Kidney epithelial cell (primary cell): Measurements from ENCODE around the gene KCTD12. TPM values are rescaled to one million over a fixed set of nuclear protein-coding genes. Genes with fewer than 3 reads are reported as not detected.

Experiments used
- DNase-seq: peaks from one replicate; pipeline ENCODE4 v3.0.0-alpha.2; 2010; ENCODE audit warnings: low read depth
- H3K27me3 ChIP-seq: 2 replicates; pipeline ENCODE4 v1.6.0; 2011; ENCODE audit warnings: low read length; ENCODE audit not compliant: control insufficient read depth, insufficient read depth
- H3K36me3 ChIP-seq: 2 replicates; pipeline ENCODE4 v1.5.1; 2011; ENCODE audit warnings: low read length; ENCODE audit not compliant: control insufficient read depth, insufficient read depth
- H3K4me3 ChIP-seq: 2 replicates; pipeline ENCODE4 v1.5.1; 2011; ENCODE audit warnings: low read depth, mild to moderate bottlenecking, control low read depth, low read length
- total RNA-seq: library from RNA; depleted of rRNA; stranded (reverse); fragments of >200 nt; gene quantifications from 2 replicates; pipeline ENCODE4 v1.2.3, GENCODE V29; 2015
- TF ChIP-seq, protein P1 (sequence below): IDR thresholded peaks from 2 replicates; pipeline ENCODE4 v1.5.1; 2011; ENCODE audit warnings: mild to moderate bottlenecking, moderate library complexity, low read length, control low read depth, inconsistent platforms; ENCODE audit not compliant: insufficient read depth, poor library complexity, severe bottlenecking

KCTD12 gene
- 5.0 and 5.4 TPM in 2 replicates for total RNA-seq

DNA sequence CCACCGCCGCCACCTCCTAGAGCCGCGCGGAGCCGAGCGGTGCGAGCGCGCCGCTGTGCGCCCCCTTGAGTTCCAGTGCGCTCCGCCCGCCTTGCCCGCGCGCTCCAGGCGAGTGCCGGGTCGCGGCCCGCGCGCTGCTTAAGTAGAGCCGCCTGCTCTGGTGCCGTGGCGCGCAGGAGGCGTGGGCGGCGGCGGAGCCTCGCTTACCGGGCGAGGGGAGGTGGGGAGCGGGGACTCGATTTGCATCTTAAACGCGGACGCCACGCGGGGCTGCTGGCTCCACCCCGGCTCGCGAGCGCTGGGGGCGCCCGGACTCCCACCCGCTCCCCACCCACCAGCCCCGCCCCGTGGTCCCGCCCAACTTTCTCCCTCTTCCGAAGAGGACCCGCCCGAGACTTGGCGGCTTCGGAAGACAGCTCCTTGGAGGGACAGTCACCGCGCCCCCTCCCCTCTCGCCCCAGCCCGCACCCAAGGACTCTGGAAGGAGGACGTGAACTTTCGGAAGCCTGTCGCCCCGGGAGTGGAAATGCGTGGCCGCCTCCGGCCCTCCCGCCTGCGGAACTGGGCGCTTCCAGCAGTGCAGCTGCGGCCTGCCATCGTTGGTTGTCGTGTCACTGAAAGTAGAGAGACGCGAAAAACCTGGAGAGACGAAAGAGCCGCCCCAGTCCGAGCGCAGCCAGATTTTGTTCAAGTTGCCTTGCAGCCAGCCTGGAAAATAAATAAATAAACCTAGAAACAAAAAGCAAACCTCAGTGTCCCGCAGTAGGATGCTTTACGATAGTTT is at the start of gene KCTD12:
Gene KCTD12 (minus strand): TSS at position 114 of the 784 bp plus-strand sequence. CDS start 257 bp downstream, outside the sequence.
- no peaks in the 10 kb centered on the region for H3K27me3 ChIP-seq
- TF ChIP-seq, protein P1, sequence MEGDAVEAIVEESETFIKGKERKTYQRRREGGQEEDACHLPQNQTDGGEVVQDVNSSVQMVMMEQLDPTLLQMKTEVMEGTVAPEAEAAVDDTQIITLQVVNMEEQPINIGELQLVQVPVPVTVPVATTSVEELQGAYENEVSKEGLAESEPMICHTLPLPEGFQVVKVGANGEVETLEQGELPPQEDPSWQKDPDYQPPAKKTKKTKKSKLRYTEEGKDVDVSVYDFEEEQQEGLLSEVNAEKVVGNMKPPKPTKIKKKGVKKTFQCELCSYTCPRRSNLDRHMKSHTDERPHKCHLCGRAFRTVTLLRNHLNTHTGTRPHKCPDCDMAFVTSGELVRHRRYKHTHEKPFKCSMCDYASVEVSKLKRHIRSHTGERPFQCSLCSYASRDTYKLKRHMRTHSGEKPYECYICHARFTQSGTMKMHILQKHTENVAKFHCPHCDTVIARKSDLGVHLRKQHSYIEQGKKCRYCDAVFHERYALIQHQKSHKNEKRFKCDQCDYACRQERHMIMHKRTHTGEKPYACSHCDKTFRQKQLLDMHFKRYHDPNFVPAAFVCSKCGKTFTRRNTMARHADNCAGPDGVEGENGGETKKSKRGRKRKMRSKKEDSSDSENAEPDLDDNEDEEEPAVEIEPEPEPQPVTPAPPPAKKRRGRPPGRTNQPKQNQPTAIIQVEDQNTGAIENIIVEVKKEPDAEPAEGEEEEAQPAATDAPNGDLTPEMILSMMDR, result no peak
- no peaks in the 10 kb centered on the region for H3K36me3 ChIP-seq
- DNase-seq, result no peak
- peak within 1 kb of the TSS; percentile 55 for H3K4me3 ChIP-seq

DNA sequence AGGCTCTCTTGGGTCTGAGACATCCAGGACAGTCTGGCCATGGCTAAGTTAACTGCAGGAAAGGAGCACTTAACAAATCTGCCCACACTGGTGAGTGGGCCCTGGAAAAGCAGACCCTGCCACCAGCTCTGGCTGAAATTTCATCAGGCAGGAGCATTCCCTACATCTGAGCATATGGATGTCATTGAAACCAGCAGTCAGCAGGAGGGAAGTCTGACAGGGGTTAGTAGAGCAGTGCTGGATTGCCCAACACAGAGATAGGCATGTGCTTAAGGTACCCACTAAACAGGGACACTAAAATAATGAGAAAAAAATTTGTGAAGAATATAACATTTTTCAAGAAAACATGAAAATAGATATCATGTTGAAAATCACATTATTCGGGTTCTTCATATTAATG is 48.5 kb upstream of the KCTD12 start:
- no peak for DNase-seq
- Histone ChIP-seq H3K36me3 (no peaks in the 10 kb centered on the region), H3K27me3 (no peaks in the 10 kb centered on the region), H3K4me3 (no peak overlapping the region)
- TF ChIP-seq, protein P1, result no peak

DNA sequence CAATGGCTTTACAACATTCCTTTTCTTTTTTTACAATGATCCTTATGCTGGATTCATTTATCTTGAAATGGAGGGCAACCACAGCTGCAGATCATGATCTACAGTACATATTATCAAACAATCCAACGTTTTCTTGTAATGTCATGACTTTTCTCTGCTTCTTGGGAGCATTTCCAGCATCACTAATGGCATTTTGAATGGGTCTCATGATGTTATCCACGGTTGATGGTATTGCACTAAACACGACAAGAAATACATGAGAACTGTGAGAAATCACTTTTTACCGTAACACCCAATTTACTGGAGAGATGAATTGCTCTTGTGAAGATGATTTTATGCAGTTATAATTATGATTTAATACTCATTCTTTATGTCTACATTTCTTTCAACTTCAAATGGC is 45.9 kb upstream of the KCTD12 start:
- no peak for DNase-seq
- Histone ChIP-seq H3K27me3 (no peaks in the 10 kb centered on the region), H3K36me3 (no peaks in the 10 kb centered on the region), H3K4me3 (no peak overlapping the region)
- TF ChIP-seq, protein P1, result no peak

DNA sequence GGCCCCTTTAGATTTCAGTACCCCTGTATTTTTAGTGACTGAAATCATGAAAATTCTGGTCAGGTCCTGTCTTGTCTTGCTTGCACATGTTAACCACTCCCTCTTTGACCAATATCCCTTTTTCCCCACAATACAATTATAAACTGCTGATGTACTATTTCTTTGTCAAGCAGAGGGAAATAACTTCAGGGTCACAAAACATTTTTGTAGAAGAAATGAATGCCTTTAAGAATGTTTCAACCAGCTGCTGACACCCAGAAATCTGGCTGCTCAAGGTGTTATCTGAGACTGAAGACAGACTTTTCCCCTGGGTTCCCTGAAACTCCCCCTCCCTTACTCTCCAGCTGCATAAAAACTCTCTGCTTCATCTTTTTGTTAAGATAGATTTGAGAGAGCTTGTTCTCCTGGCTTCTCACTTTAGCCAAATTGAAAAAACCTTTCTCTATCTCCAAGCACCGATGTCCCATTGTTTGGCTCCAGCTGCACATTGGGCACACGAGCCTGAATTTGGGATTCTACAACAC is 43.7 kb upstream of the KCTD12 start:
- Histone ChIP-seq H3K36me3 (no peaks in the 10 kb centered on the region), H3K27me3 (no peaks in the 10 kb centered on the region), H3K4me3 (no peak overlapping the region)
- no peak for DNase-seq
- TF ChIP-seq, protein P1, result no peak

DNA sequence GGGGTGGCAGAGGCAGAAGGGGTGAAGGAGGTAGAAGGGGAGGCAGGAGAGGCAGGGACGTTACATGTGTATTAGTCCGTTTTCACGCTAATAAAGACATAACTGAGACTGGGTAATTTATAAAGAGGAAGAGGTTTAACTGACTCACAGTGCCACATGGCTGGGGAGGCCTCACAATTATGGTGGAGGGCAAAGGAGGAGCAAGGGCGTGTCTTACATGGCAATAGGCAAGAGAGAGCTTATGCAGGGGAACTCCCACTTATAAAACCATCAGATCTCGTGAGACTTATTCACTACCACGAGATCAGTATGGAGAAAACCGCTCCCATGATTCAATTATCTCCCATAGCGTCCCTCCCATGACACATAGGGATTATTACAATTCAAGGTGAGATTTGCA is 43.1 kb upstream of the KCTD12 start:
- H3K27me3 ChIP-seq, result no peaks in the 10 kb centered on the region
- H3K36me3 ChIP-seq, result no peaks in the 10 kb centered on the region
- DNase-seq, result no peak
- H3K4me3 ChIP-seq, result no peak overlapping the region
- TF ChIP-seq, protein P1, result no peak
